A673 (cell line): Measurements from ENCODE around the gene CTPS2. TPM values are rescaled to one million over a fixed set of nuclear protein-coding genes. Genes with fewer than 3 reads are reported as not detected.
"Not testable (repeated sequence)": the region's sequence is repeated elsewhere in the genome, so short reads cannot be mapped to it uniquely, and the experiment has no call there.

ENCODE experiments used
- Bru-seq: library from RNA; stranded (reverse); fragments of 400-500 nt; gene quantifications from one replicate; lab custom pipeline; 2021; lab: Mats Ljungman, UMichigan
- BruChase-seq, 2 experiments: library from RNA; stranded (reverse); fragments of 400-500 nt; gene quantifications; one replicate each; lab custom pipeline; 2021; lab: Mats Ljungman, UMichigan
- BruUV-seq: library from RNA; stranded (reverse); fragments of 400-500 nt; replicated peaks from 2 replicates; lab custom pipeline; 2021; lab: Mats Ljungman, UMichigan
- CTCF ChIA-PET: fragments of 300-600 bp; sonication (Branson Sonifier 250); formaldehyde crosslinking; loops from one replicate; lab custom pipeline; 2022; ENCODE audit warnings: antibody characterized with exemption; lab: Charles Lee
- POLR2A ChIA-PET: fragments of 300-600 bp; sonication (Branson Sonifier 250); formaldehyde crosslinking; loops from one replicate; lab custom pipeline; 2022; ENCODE audit warnings: antibody characterized with exemption; ENCODE audit not compliant: low non-redundant PET; lab: Charles Lee
- DNase-seq: peaks from one replicate; pipeline ENCODE4 v3.0.0-alpha.2; 2015; ENCODE audit warnings: low spot score
- H3K27ac ChIP-seq: fragments of 200-600 bp; sonication (generic); 2 replicates; pipeline ENCODE4 v1.5.1; 2016; ENCODE audit warnings: mixed run types, low read depth, mild to moderate bottlenecking, mixed read lengths, antibody characterized with exemption, low read length; ENCODE audit not compliant: poor library complexity, severe bottlenecking
- H3K27me3 ChIP-seq: fragments of 200-600 bp; sonication (generic); replicated peaks from 2 replicates; pipeline ENCODE4 v1.6.1; 2017; ENCODE audit warnings: mixed run types, low read depth, mild to moderate bottlenecking, mixed read lengths, antibody characterized with exemption, low read length; ENCODE audit not compliant: insufficient read depth, poor library complexity
- H3K36me3 ChIP-seq: fragments of 200-600 bp; sonication (generic); 2 replicates; pipeline ENCODE4 v1.6.1; 2016; ENCODE audit warnings: mixed run types, mild to moderate bottlenecking, mixed read lengths, antibody characterized with exemption, low read length; ENCODE audit not compliant: insufficient read depth, poor library complexity, severe bottlenecking
- H3K4me1 ChIP-seq: fragments of 200-600 bp; sonication (generic); 2 replicates; pipeline ENCODE4 v1.6.1; 2017; ENCODE audit warnings: mixed run types, mild to moderate bottlenecking, mixed read lengths, antibody characterized with exemption, low read length; ENCODE audit not compliant: insufficient read depth, poor library complexity, severe bottlenecking
- H3K4me3 ChIP-seq: fragments of 200-600 bp; sonication (generic); 2 replicates; pipeline ENCODE4 v1.5.1; 2016; ENCODE audit warnings: low read depth, mixed run types, mild to moderate bottlenecking, mixed read lengths, low read length; ENCODE audit not compliant: poor library complexity, severe bottlenecking
- H3K9me3 ChIP-seq: fragments of 200-600 bp; sonication (generic); 2 replicates; pipeline ENCODE4 v1.6.1; 2016; ENCODE audit warnings: mixed run types, low read depth, mild to moderate bottlenecking, mixed read lengths, antibody characterized with exemption, low read length; ENCODE audit not compliant: poor library complexity, severe bottlenecking
- EZH2 ChIP-seq: fragments of 200-600 bp; sonication (generic); IDR thresholded peaks from 2 replicates; pipeline ENCODE4 v1.6.1; 2017; ENCODE audit warnings: borderline replicate concordance, low read depth, mild to moderate bottlenecking, mixed read lengths, antibody characterized with exemption, low read length; ENCODE audit not compliant: poor library complexity, severe bottlenecking
- intact Hi-C: fragments of 100-400 bp; cut with micrococcal nuclease; formaldehyde crosslinking; loops from one replicate; pipeline ENCODE4 v1.10.0; 2022; ENCODE audit not compliant: unreplicated experiment
- long read RNA-seq: library from polyadenylated mRNA; stranded (forward); transcript quantifications from one replicate; pipeline ENCODE4 v2.0.0, GENCODE V29; 2022
- total RNA-seq: library from RNA; stranded (reverse); gene quantifications from 2 replicates; pipeline ENCODE4 v1.2.3, GENCODE V29; 2021
- TF ChIP-seq, protein P1 (sequence below): fragments of 300-800, 200-600 bp; sonication (generic); conservative IDR thresholded peaks from 2 replicates; pipeline ENCODE4 v1.5.1; 2017; ENCODE audit warnings: low read depth, mild to moderate bottlenecking, antibody characterized with exemption, low read length, moderate library complexity, mixed read lengths

Gene CTPS2, protein sequence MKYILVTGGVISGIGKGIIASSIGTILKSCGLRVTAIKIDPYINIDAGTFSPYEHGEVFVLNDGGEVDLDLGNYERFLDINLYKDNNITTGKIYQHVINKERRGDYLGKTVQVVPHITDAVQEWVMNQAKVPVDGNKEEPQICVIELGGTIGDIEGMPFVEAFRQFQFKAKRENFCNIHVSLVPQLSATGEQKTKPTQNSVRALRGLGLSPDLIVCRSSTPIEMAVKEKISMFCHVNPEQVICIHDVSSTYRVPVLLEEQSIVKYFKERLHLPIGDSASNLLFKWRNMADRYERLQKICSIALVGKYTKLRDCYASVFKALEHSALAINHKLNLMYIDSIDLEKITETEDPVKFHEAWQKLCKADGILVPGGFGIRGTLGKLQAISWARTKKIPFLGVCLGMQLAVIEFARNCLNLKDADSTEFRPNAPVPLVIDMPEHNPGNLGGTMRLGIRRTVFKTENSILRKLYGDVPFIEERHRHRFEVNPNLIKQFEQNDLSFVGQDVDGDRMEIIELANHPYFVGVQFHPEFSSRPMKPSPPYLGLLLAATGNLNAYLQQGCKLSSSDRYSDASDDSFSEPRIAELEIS
- total RNA-seq, result 15.6 and 20.5 TPM in 2 replicates
- percentile 66 among the genes with signal in this experiment for Bru-seq, nascent RNA
- BruChase-seq, experiment 1, labeled RNA remaining after a 2-hour chase, result percentile 67 among the genes with signal in this experiment
- BruChase-seq, experiment 2, labeled RNA remaining after a 6-hour chase, result percentile 68 among the genes with signal in this experiment
- long read RNA-seq, transcript CTPS2-201 (19 exons, 3,629 nt), result major isoform, 30 of 57 reads
- long read RNA-seq, transcript CTPS2-202 (19 exons, 3,526 nt), result minor isoform, 5 of 57 reads
- long read RNA-seq, partial matches to known transcripts, result 7 of 57 reads
- long read RNA-seq, other reads (novel, unspliced or antisense), result 14 of 57 reads

DNA sequence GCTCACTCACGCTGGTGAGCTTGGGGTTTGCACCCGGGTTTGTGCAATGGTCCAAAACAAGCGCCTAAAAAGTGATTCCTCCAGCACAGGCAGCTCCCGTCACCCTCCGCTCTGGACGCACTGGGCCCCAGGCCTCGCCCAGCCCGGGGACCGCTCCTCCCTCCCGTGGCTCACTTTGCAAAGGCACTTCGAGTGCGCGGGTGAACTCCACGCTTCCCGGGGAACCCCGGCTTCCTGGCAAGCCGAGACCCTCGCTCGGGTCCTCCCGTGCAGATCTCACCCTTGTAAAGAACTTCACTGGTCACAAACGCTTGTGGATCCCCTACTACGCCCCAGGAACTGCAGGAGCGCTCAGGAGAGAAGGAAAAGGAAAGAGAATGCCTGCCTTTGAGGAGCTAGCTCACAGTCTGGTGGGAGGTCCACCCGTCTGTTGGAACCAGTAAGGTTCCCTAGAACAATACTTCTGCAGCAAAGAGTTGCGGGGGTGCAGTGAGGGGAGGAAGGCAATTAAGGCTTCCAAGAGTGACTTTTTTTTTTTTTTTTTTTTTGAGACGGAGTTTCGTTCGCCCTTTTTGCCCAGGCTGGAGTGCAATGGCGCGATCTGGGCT lies at the start of gene CTPS2:
TSS of gene CTPS2 (minus strand) at position 122 of the 608 bp plus-strand sequence. CDS start 9,767 bp downstream, outside the sequence.
- peak within 1 kb of the TSS; percentile 87 for H3K27ac ChIP-seq
- POLR2A ChIA-PET, result no interaction called here
- intact Hi-C loops, result no loop called here
- TF ChIP-seq, protein P1, sequence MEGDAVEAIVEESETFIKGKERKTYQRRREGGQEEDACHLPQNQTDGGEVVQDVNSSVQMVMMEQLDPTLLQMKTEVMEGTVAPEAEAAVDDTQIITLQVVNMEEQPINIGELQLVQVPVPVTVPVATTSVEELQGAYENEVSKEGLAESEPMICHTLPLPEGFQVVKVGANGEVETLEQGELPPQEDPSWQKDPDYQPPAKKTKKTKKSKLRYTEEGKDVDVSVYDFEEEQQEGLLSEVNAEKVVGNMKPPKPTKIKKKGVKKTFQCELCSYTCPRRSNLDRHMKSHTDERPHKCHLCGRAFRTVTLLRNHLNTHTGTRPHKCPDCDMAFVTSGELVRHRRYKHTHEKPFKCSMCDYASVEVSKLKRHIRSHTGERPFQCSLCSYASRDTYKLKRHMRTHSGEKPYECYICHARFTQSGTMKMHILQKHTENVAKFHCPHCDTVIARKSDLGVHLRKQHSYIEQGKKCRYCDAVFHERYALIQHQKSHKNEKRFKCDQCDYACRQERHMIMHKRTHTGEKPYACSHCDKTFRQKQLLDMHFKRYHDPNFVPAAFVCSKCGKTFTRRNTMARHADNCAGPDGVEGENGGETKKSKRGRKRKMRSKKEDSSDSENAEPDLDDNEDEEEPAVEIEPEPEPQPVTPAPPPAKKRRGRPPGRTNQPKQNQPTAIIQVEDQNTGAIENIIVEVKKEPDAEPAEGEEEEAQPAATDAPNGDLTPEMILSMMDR, result no peak
- peak; percentile 33 for TF ChIP-seq EZH2
- peak within 1 kb of the TSS; percentile 67 for H3K4me3 ChIP-seq
- H3K9me3 ChIP-seq, result no peaks in the 10 kb centered on the region
- peaks cover 21% of the 10 kb centered on the region for H3K27me3 ChIP-seq
- no peaks in the 10 kb centered on the region for H3K36me3 ChIP-seq
- no TSS peak for BruUV-seq
- peak; percentile 78 for DNase-seq
- H3K4me1 ChIP-seq, result no peaks in the 10 kb centered on the region
- CTCF ChIA-PET, result interaction anchor here (0.7 kb wide), 1 partner anchor 864 kb away, joined by 11 read pairs; no protein-coding TSS in a partner anchor

DNA sequence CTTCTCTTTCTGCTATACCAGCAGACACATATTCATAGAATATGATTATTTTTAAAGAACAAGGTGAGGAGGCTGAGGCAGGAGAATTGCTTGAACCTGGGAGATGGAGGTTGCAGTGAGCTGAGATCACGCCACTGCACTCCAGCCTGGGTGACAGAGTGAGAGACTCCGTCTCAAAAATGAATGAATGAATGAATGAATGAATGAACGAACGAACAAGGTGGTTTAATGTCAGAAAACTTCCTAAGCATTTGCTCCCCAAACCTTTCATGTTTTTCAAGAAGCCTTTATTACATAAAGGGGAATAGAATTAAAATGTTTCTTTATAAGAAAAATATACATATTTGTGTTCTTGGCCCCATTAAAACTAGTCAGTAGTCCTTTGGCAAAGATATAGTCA lies 49.0 kb upstream of the CTPS2 start:
- intact Hi-C loops, POLR2A ChIA-PET, H3K9me3 ChIP-seq, CTCF ChIA-PET, H3K4me3 ChIP-seq, BruUV-seq, DNase-seq, H3K4me1 ChIP-seq, H3K27me3 ChIP-seq, H3K27ac ChIP-seq: not testable (repeated sequence)
- H3K36me3 ChIP-seq, result peaks cover 22% of the 10 kb centered on the region

DNA sequence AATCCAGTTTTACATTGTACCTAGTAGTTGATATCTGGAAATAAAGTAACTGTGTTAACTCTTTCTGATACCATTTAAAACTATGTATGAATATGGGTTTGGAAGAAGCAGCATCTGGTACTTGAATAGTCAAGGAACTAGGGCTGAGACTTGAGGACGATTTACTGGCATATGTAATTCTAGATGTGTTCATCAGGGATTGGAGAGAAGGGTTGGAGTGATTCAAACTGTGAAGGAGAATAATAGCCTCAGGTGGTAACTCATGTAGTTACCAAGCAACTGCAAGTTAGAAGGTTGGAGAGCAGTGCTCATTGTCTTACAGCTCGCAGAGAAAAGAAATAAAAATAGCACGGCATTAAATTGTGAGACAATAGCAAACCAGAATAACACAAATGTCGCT lies 44.3 kb upstream of the CTPS2 start:
- Histone ChIP-seq H3K9me3 (no peaks in the 10 kb centered on the region), H3K36me3 (peaks cover 37% of the 10 kb centered on the region), H3K4me1 (no peaks in the 10 kb centered on the region), H3K27me3 (no peaks in the 10 kb centered on the region), H3K27ac (no peak overlapping the region), H3K4me3 (no peak overlapping the region)
- intact Hi-C loops, result no loop called here
- DNase-seq, result no peak
- BruUV-seq, result no TSS peak
- TF ChIP-seq, protein P1, result no peak
- TF ChIP-seq EZH2, result no peak
- ChIA-PET POLR2A (no interaction called here), CTCF (no interaction called here)
